Measurements from ENCODE around the gene ATP6V0A1.

GRCh38 chr17:42509841-42510240 is 51.2 kb downstream of the ATP6V0A1 start:
- TF ChIP-seq, protein P1, sequence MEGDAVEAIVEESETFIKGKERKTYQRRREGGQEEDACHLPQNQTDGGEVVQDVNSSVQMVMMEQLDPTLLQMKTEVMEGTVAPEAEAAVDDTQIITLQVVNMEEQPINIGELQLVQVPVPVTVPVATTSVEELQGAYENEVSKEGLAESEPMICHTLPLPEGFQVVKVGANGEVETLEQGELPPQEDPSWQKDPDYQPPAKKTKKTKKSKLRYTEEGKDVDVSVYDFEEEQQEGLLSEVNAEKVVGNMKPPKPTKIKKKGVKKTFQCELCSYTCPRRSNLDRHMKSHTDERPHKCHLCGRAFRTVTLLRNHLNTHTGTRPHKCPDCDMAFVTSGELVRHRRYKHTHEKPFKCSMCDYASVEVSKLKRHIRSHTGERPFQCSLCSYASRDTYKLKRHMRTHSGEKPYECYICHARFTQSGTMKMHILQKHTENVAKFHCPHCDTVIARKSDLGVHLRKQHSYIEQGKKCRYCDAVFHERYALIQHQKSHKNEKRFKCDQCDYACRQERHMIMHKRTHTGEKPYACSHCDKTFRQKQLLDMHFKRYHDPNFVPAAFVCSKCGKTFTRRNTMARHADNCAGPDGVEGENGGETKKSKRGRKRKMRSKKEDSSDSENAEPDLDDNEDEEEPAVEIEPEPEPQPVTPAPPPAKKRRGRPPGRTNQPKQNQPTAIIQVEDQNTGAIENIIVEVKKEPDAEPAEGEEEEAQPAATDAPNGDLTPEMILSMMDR (IDR thresholded peaks at IDR 0.05; ENCODE audit: extremely low read depth in 1 of 2, insufficient read depth in 1 of 2, low read depth in 1 of 2, low read length in 2 of 2) = no peak
- TF ChIP-seq POLR2A (IDR thresholded peaks at IDR 0.05; ENCODE audit: low read depth, low read length) (no peak), EZH2 (IDR thresholded peaks at IDR 0.05; ENCODE audit: borderline replicate concordance, low read depth, low read length, severe bottlenecking) (no peak), MYC (IDR thresholded peaks at IDR 0.05; ENCODE audit: low read depth, low read length) (no peak), FOS (IDR thresholded peaks at IDR 0.05; ENCODE audit: borderline replicate concordance, insufficient read depth, low read length) (no peak), POLR2AphosphoS5 (IDR thresholded peaks at IDR 0.05; ENCODE audit: insufficient read depth, low read depth, low read length) (no peak), JUN (IDR thresholded peaks at IDR 0.05; ENCODE audit: borderline replicate concordance, insufficient read depth, insufficient read length, low read depth) (no peak), GATA2 (IDR thresholded peaks at IDR 0.05; ENCODE audit: insufficient read depth, insufficient read length, low read depth, low read length) (no peak), MAX (IDR thresholded peaks at IDR 0.05; ENCODE audit: insufficient read depth, insufficient read length) (no peak)

Data from endothelial cell of umbilical vein (primary cell).